H1 (cell line): ENCODE measurements around the gene NARS2. TPM values are rescaled to one million over a fixed set of nuclear protein-coding genes. Genes with fewer than 3 reads are reported as not detected.

Experiments
- CTCF ChIA-PET: fragments of 300-600 bp; sonication (Branson Sonifier 250); formaldehyde crosslinking; loops from one replicate; lab custom pipeline; 2021; ENCODE audit not compliant: partially characterized antibody; lab: Charles Lee
- POLR2A ChIA-PET: fragments of 300-600 bp; sonication (Branson Sonifier 250); formaldehyde crosslinking; loops from one replicate; lab custom pipeline; 2021; ENCODE audit warnings: inconsistent platforms; ENCODE audit not compliant: partially characterized antibody; lab: Charles Lee
- DNase-seq, 2 experiments: peaks; one replicate each; pipeline versions ENCODE4 v3.0.0 to v3.0.0-alpha.2; 2010 to 2022; ENCODE audit warnings: low spot score in 2 of 2, low read depth in 1 of 2, mixed read lengths in 1 of 2
- FAIRE-seq: peaks from 2 replicates; lab custom pipeline; 2011; peaks lifted over from hg19 to GRCh38; lab: Jason Lieb, UNC
- H2AFZ ChIP-seq: 2 replicates; pipeline ENCODE4 v1.8.1; 2012; ENCODE audit warnings: low read length, inconsistent platforms
- H2AK5ac ChIP-seq: 2 replicates; pipeline ENCODE4 v1.6.1; 2013; ENCODE audit warnings: low read depth, low read length
- H2BK120ac ChIP-seq: replicated peaks from 2 replicates; pipeline ENCODE3; 2013; ENCODE audit warnings: low read depth, low read length, inconsistent platforms
- H2BK12ac ChIP-seq: 2 replicates; pipeline ENCODE4 v1.6.1; 2013; ENCODE audit warnings: low read depth, low read length
- H2BK15ac ChIP-seq: 2 replicates; pipeline ENCODE4 v1.6.1; 2013; ENCODE audit warnings: low read length
- H2BK20ac ChIP-seq: 2 replicates; pipeline ENCODE4 v1.6.1; 2013; ENCODE audit warnings: low read length
- H2BK5ac ChIP-seq: 2 replicates; pipeline ENCODE4 v1.6.1; 2013; ENCODE audit warnings: low read depth, low read length
- H3K14ac ChIP-seq: 2 replicates; pipeline ENCODE4 v1.6.1; 2013; ENCODE audit warnings: inconsistent platforms; ENCODE audit not compliant: insufficient read length
- H3K18ac ChIP-seq: 2 replicates; pipeline ENCODE4 v1.6.1; 2013; ENCODE audit warnings: low read length; ENCODE audit errors: extremely low read depth
- H3K23ac ChIP-seq: 2 replicates; pipeline ENCODE4 v1.6.1; 2013; ENCODE audit warnings: inconsistent platforms; ENCODE audit not compliant: insufficient read length
- H3K23me2 ChIP-seq: 2 replicates; pipeline ENCODE4 v1.6.1; 2013; ENCODE audit warnings: low read depth, low read length
- H3K27ac ChIP-seq: 2 replicates; pipeline ENCODE4 v1.6.1; 2011; ENCODE audit warnings: low read depth, low read length, inconsistent platforms
- H3K27me3 ChIP-seq, 4 experiments: replicated peaks in 1 of 4; 1 replicate in 1 of 4; 2 replicates in 3 of 4; pipeline versions ENCODE4 v1.6.1 to v1.8.1; 2011 to 2013; ENCODE audit warnings: low read length in 3 of 4, mild to moderate bottlenecking in 3 of 4, inconsistent platforms in 2 of 4, mixed read lengths in 2 of 4, moderate library complexity in 1 of 4; ENCODE audit not compliant: control insufficient read depth in 3 of 4, insufficient read depth in 3 of 4; ENCODE audit errors: extremely low read depth in 1 of 4
- H3K36me3 ChIP-seq, 4 experiments: 2 replicates each; pipeline versions ENCODE4 v1.6.1 to v1.8.1; 2011 to 2013; ENCODE audit warnings: mild to moderate bottlenecking in 4 of 4, low read length in 3 of 4, moderate library complexity in 2 of 4, control low read depth in 1 of 4, inconsistent platforms in 1 of 4; ENCODE audit not compliant: insufficient read depth in 4 of 4, control insufficient read depth in 2 of 4
- H3K4ac ChIP-seq: replicated peaks from 2 replicates; pipeline ENCODE3; 2013; ENCODE audit warnings: low read length, low read depth, mixed read lengths, inconsistent platforms; ENCODE audit not compliant: insufficient read length
- H3K4me1 ChIP-seq, 4 experiments: replicated peaks in 1 of 4; 1 replicate in 1 of 4; 2 replicates in 3 of 4; pipeline versions ENCODE4 v1.6.1 to v1.8.1; 2011 to 2013; ENCODE audit warnings: low read length in 3 of 4, inconsistent platforms in 2 of 4, mixed read lengths in 1 of 4; ENCODE audit not compliant: insufficient read depth in 4 of 4, control insufficient read depth in 3 of 4
- H3K4me2 ChIP-seq, 2 experiments: 2 replicates each; pipeline versions ENCODE4 v1.6.1 to v1.8.1; 2011 to 2013; ENCODE audit warnings: low read depth in 2 of 2, low read length in 2 of 2, control low read depth in 1 of 2, inconsistent platforms in 1 of 2, mild to moderate bottlenecking in 1 of 2; ENCODE audit not compliant: insufficient read depth in 1 of 2
- H3K4me3 ChIP-seq, 4 experiments: fragments of 200-600, 300-600 bp in 1 of 4; sonication (generic), shearing (Covaris generic), sonication (Bioruptor Twin) in 1 of 4; 2 replicates each; pipeline versions ENCODE4 v1.5.1 to v1.8.1; 2011 to 2016; ENCODE audit warnings: low read length in 4 of 4, low read depth in 3 of 4, control low read depth in 2 of 4, inconsistent platforms in 2 of 4, mild to moderate bottlenecking in 2 of 4, mixed read lengths in 1 of 4, moderate library complexity in 1 of 4; ENCODE audit not compliant: insufficient read depth in 2 of 4; ENCODE audit errors: extremely low read depth in 1 of 4
- H3K56ac ChIP-seq: replicated peaks from 2 replicates; pipeline ENCODE3; 2013; ENCODE audit warnings: low read depth, mild to moderate bottlenecking, mixed read lengths, low read length, inconsistent platforms; ENCODE audit not compliant: insufficient read length
- H3K79me1 ChIP-seq: 2 replicates; pipeline ENCODE4 v1.6.1; 2013; ENCODE audit warnings: low read depth, low read length, control low read depth
- H3K79me2 ChIP-seq, 2 experiments: 2 replicates each; pipeline versions ENCODE4 v1.6.1 to v1.8.1; 2012 to 2013; ENCODE audit warnings: low read length in 2 of 2, mild to moderate bottlenecking in 2 of 2, inconsistent platforms in 1 of 2; ENCODE audit not compliant: insufficient read depth in 2 of 2, control insufficient read depth in 1 of 2
- H3K9ac ChIP-seq, 4 experiments: replicated peaks in 1 of 4; 1 replicate in 1 of 4; 2 replicates in 3 of 4; pipeline versions ENCODE4 v1.6.1 to v1.8.1; 2011 to 2013; ENCODE audit warnings: low read depth in 3 of 4, low read length in 3 of 4, control low read depth in 2 of 4, mild to moderate bottlenecking in 2 of 4, moderate library complexity in 2 of 4, inconsistent platforms in 1 of 4; ENCODE audit errors: extremely low read depth in 1 of 4
- H3K9me3 ChIP-seq, 2 experiments: 2 replicates each; pipeline versions ENCODE4 v1.6.1 to v1.8.1; 2012 to 2013; ENCODE audit warnings: mild to moderate bottlenecking in 2 of 2, moderate library complexity in 2 of 2, control low read depth in 1 of 2, inconsistent platforms in 1 of 2, low read depth in 1 of 2, low read length in 1 of 2, mixed read lengths in 1 of 2; ENCODE audit not compliant: insufficient read depth in 2 of 2
- H4K20me1 ChIP-seq, 2 experiments: replicated peaks in 1 of 2; 2 replicates each; pipeline versions ENCODE3 to v1.8.1; 2011 to 2013; ENCODE audit warnings: inconsistent platforms in 2 of 2, low read length in 2 of 2, mild to moderate bottlenecking in 1 of 2; ENCODE audit not compliant: insufficient read depth in 2 of 2, control insufficient read depth in 1 of 2
- H4K5ac ChIP-seq: 2 replicates; pipeline ENCODE4 v1.6.1; 2013; ENCODE audit warnings: low read length, low read depth, mixed read lengths, inconsistent platforms; ENCODE audit not compliant: insufficient read length
- H4K8ac ChIP-seq: 2 replicates; pipeline ENCODE4 v1.8.0; 2013; ENCODE audit warnings: mild to moderate bottlenecking, moderate library complexity, low read length, inconsistent platforms; ENCODE audit not compliant: insufficient read depth; ENCODE audit errors: extremely low read depth
- H4K91ac ChIP-seq: replicated peaks from 2 replicates; pipeline ENCODE3; 2013; ENCODE audit warnings: low read length, mixed read lengths, inconsistent platforms; ENCODE audit not compliant: insufficient read length
- ATF3 ChIP-seq: IDR thresholded peaks from 2 replicates; pipeline ENCODE4 v1.6.1; 2011; ENCODE audit warnings: low read depth, mild to moderate bottlenecking, low read length; ENCODE audit not compliant: insufficient read depth
- GABPA ChIP-seq: IDR thresholded peaks from 2 replicates; pipeline ENCODE4 v1.6.1; 2011; ENCODE audit warnings: mild to moderate bottlenecking, low read length, moderate library complexity, borderline replicate concordance; ENCODE audit not compliant: insufficient read depth
- GTF2F1 ChIP-seq: IDR thresholded peaks from 2 replicates; pipeline ENCODE4 v1.6.1; 2012; ENCODE audit warnings: low read depth, low read length, improper control_type of control experiment, borderline replicate concordance
- RNF2 ChIP-seq: fragments of 200-900, 300-1000 bp; sonication (generic); IDR thresholded peaks from 2 replicates; pipeline ENCODE4 v1.7.1; 2016; ENCODE audit warnings: borderline replicate concordance, low read depth, mild to moderate bottlenecking, antibody characterized with exemption, low read length; ENCODE audit not compliant: poor library complexity, severe bottlenecking; ENCODE audit errors: missing control alignments
- SIN3A ChIP-seq, 2 experiments: IDR thresholded peaks in 1 of 2; conservative IDR thresholded peaks in 1 of 2; 2 replicates each; pipeline ENCODE4 v1.6.1; 2011 to 2012; ENCODE audit warnings: low read length in 2 of 2, improper control_type of control experiment in 1 of 2, low read depth in 1 of 2, mild to moderate bottlenecking in 1 of 2
- SIRT6 ChIP-seq: IDR thresholded peaks from one replicate; pipeline ENCODE4 v1.7.1; 2012; ENCODE audit warnings: low read length, inconsistent platforms
- TEAD4 ChIP-seq: IDR thresholded peaks from 2 replicates; pipeline ENCODE4 v1.6.1; 2012; ENCODE audit warnings: low read depth, low read length, inconsistent platforms, mixed read lengths
- WGBS, 2 experiments: shearing (Covaris generic) in 1 of 2; methylation state at CpG; one replicate each; pipeline versions ENCODE4 v1.1.6 to v1.1.7; 2013 to 2015; ENCODE audit warnings: low lambda C conversion rate in 2 of 2, mixed read lengths in 2 of 2, inconsistent platforms in 1 of 2, low coverage in 1 of 2, missing lambda C conversion rate in 1 of 2; ENCODE audit not compliant: insufficient replicate concordance in 2 of 2, insufficient coverage in 1 of 2, insufficient read length in 1 of 2; ENCODE audit errors: extremely low coverage in 1 of 2, missing lambda C conversion rate in 1 of 2; 5-methylcytosine and 5-hydroxymethylcytosine counted together
- polyA plus RNA-seq, 7 experiments: library from polyadenylated mRNA; depleted of rRNA in 3 of 7; stranded (reverse) in 5 of 7; unstranded in 2 of 7; fragments of >200 nt in 5 of 7; fragments of 200-250 nt in 2 of 7; gene quantifications; 1 replicate in 5 of 7; 2 replicates in 1 of 7; 4 replicates in 1 of 7; pipeline versions ENCODE4 v1.2.1 to v1.2.3, GENCODE V29; 2011 to 2013; ENCODE audit warnings: missing spikeins in 2 of 7, mixed read lengths in 2 of 7
- total RNA-seq: library from RNA; stranded (reverse); fragmentation: NEBNext Ultra II Directional; extraction: Animal tissue kit (Norgen Biotek cat#: 25700); gene quantifications from 2 replicates; pipeline ENCODE4 v1.2.1, GENCODE V29; 2021

Gene NARS2
- total and polyA plus RNA-seq, 2 of the 8 experiments (the other 6 are each of a cell fraction or from before 2014, with no cell fraction given) = 26.2 to 51.6 TPM

- H4K8ac ChIP-seq = no peak overlapping the region
- no peak overlapping the region for H2AFZ ChIP-seq
- H3K27ac ChIP-seq = no peak overlapping the region
- H3K4me2 ChIP-seq = no peak overlapping the region
- WGBS, 2 experiments = 94% methylated on average over 3 of the region's 3 CpGs; no CpG with 5 or more reads in 1 of the 2 experiments
- no peaks in the 10 kb centered on the region for H3K36me3 ChIP-seq
- H3K4me1 ChIP-seq = no peaks in the 10 kb centered on the region
- POLR2A ChIA-PET = no interaction called here
- no peak overlapping the region for H3K4me3 ChIP-seq
- H3K18ac ChIP-seq = no peak overlapping the region
- no peak overlapping the region for H2BK12ac ChIP-seq
- H2BK120ac ChIP-seq = no peak overlapping the region
- no peak overlapping the region for H2BK15ac ChIP-seq
- no peak overlapping the region for H3K9ac ChIP-seq
- H3K14ac ChIP-seq = no peak overlapping the region
- H3K23me2 ChIP-seq = no peaks in the 10 kb centered on the region
- TF ChIP-seq TEAD4 = no peak
- no peak for TF ChIP-seq ATF3
- no peak for TF ChIP-seq RNF2
- no peak for TF ChIP-seq SIRT6
- no peak for TF ChIP-seq GABPA
- TF ChIP-seq SIN3A (conservative IDR thresholded peaks at IDR 0.05 in 1 of 2, IDR thresholded peaks at IDR 0.05 in 1 of 2; ENCODE audit: low read depth in 1 of 2, low read length in 2 of 2) = no peak
- no peak for TF ChIP-seq GTF2F1
- H3K4ac ChIP-seq = no peak overlapping the region
- CTCF ChIA-PET = interaction anchor here (0.6 to 1.2 kb wide), 4 partner anchors 20 to 446 kb away, joined by 3 read pairs; no protein-coding TSS in a partner anchor
- H3K56ac ChIP-seq = no peak overlapping the region
- no peak for FAIRE-seq
- H4K91ac ChIP-seq = no peak overlapping the region
- H3K79me1 ChIP-seq = no peaks in the 10 kb centered on the region
- H3K9me3 ChIP-seq = no peaks in the 10 kb centered on the region; a peak in 1 of 4 replicates
- no peak for DNase-seq
- H3K23ac ChIP-seq = no peak overlapping the region
- H3K79me2 ChIP-seq = no peaks in the 10 kb centered on the region
- H4K5ac ChIP-seq = no peak overlapping the region
- no peaks in the 10 kb centered on the region for H3K27me3 ChIP-seq
- no peaks in the 10 kb centered on the region for H4K20me1 ChIP-seq
- H2BK20ac ChIP-seq = no peak overlapping the region
- no peak overlapping the region for H2BK5ac ChIP-seq
- no peak overlapping the region for H2AK5ac ChIP-seq
These were observed 32.0 kb upstream of the NARS2 start for GRCh38 chr11:78606667-78607066.
